IPS DF 19.7 (cell line): ENCODE data around the gene BIRC7.

Experiments used
- DNase-seq: peaks from one replicate; pipeline ENCODE4 v3.0.0-alpha.2; 2013; ENCODE audit warnings: low read depth, low spot score

The BIRC7 gene

GRCh38 chr20:63225082-63225454, 10.6 kb upstream of the BIRC7 start:
- DNase-seq: no peak

GRCh38 chr20:63226042-63226943, 9.4 kb upstream of the BIRC7 start:
- DNase-seq: no peak

GRCh38 chr20:63227260-63227659, 8.4 kb upstream of the BIRC7 start:
- no peak for DNase-seq

- no peak for DNase-seq
These were observed 6.9 kb upstream of the BIRC7 start for GRCh38 chr20:63228806-63229205.

GRCh38 chr20:63230800-63231268, 4.9 kb upstream of the BIRC7 start:
- no peak for DNase-seq

GRCh38 chr20:63232235-63233060, 3.3 kb upstream of the BIRC7 start:
- no peak for DNase-seq

GRCh38 chr20:63233061-63233344, 2.7 kb upstream of the BIRC7 start:
- no peak for DNase-seq

GRCh38 chr20:63233924-63234323, 1.8 kb upstream of the BIRC7 start:
- DNase-seq: no peak

- DNase-seq: no peak
These were observed 859 bp upstream of the BIRC7 start for GRCh38 chr20:63234693-63235398.

GRCh38 chr20:63236116-63236837, 572 bp downstream of the BIRC7 start:
- DNase-seq: no peak

- no peak for DNase-seq
These were observed 2.3 kb downstream of the BIRC7 start for GRCh38 chr20:63238031-63238430.

GRCh38 chr20:63238514-63239125, 2.9 kb downstream of the BIRC7 start:
- DNase-seq: no peak

GRCh38 chr20:63239431-63239830, 3.7 kb downstream of the BIRC7 start:
- no peak for DNase-seq

GRCh38 chr20:63240004-63240403, 4.3 kb downstream of the BIRC7 start:
- no peak for DNase-seq

GRCh38 chr20:63241272-63241671, 5.6 kb downstream of the BIRC7 start:
- DNase-seq: no peak

- no peak for DNase-seq
These were observed 7.0 kb downstream of the BIRC7 start for GRCh38 chr20:63242736-63243135.

GRCh38 chr20:63243604-63244247, 8.0 kb downstream of the BIRC7 start:
- DNase-seq: no peak

GRCh38 chr20:63244468-63244867, 8.8 kb downstream of the BIRC7 start:
- DNase-seq: no peak

GRCh38 chr20:63246490-63247288, 11.0 kb downstream of the BIRC7 start:
- DNase-seq: no peak
